Erythroblast (primary cell): Measurements from ENCODE around the gene MAP4K2.

Source experiments
- GATA1 ChIP-seq: IDR thresholded peaks from 2 replicates; pipeline ENCODE4 v1.6.1; 2011; ENCODE audit warnings: low read depth, mild to moderate bottlenecking, control low read depth, low read length, moderate library complexity
- POLR2A ChIP-seq: IDR thresholded peaks from 2 replicates; pipeline ENCODE4 v1.6.1; 2011; ENCODE audit warnings: mild to moderate bottlenecking, low read length

- TF ChIP-seq POLR2A (no peak), GATA1 (no peak)
Observed at GRCh38 chr11:64776875-64777274, 26.1 kb downstream of the MAP4K2 start.
